Measurements from ENCODE around the gene NIBAN1. TPM values are rescaled to one million over a fixed set of nuclear protein-coding genes. Genes with fewer than 3 reads are reported as not detected.

The NIBAN1 gene
- total RNA-seq, 1 donor from 2014 or later: 8.8 TPM

- Histone ChIP-seq H3K9ac (ENCODE audit: low read length) (no peak overlapping the region), H3K9me3 (ENCODE audit: insufficient read depth, low read depth, low read length) (no peaks in the 10 kb centered on the region), H2AFZ (ENCODE audit: low read depth, low read length) (no peak overlapping the region), H3K4me2 (ENCODE audit: low read length) (no peak overlapping the region), H3K27me3 (ENCODE audit: insufficient read depth, low read length) (no peaks in the 10 kb centered on the region), H3K4me1 (ENCODE audit: insufficient read depth, low read length) (no peaks in the 10 kb centered on the region), H3K27ac (ENCODE audit: low read depth, low read length) (no peak overlapping the region), H4K20me1 (ENCODE audit: insufficient read depth, low read length) (no peaks in the 10 kb centered on the region), H3K36me3 (ENCODE audit: insufficient read depth, low read length) (no peaks in the 10 kb centered on the region), H3K79me2 (ENCODE audit: insufficient read depth, low read length) (no peaks in the 10 kb centered on the region), H3K4me3 (ENCODE audit: insufficient read depth, low read depth, low read length) (no peak overlapping the region)
- Mint-ChIP-seq H3K36me3 (ENCODE audit: low read depth, unreplicated experiment) (peaks cover 2% of the 10 kb centered on the region), H3K4me1 (ENCODE audit: low read depth, unreplicated experiment) (peaks cover 12% of the 10 kb centered on the region), H3K27ac (ENCODE audit: unreplicated experiment) (no peak overlapping the region), H3K27me3 (ENCODE audit: low read depth, unreplicated experiment) (peaks cover 2% of the 10 kb centered on the region), H3K4me3 (ENCODE audit: unreplicated experiment) (no peak overlapping the region), H3K9me3 (ENCODE audit: unreplicated experiment) (no peaks in the 10 kb centered on the region)
- DNase-seq (ENCODE audit: low read depth) (peak; percentile 49), FAIRE-seq (no peak)
- TF ChIP-seq EZH2 (IDR thresholded peaks at IDR 0.05; ENCODE audit: insufficient read depth, low read length) (no peak), CTCF (IDR thresholded peaks at IDR 0.05; ENCODE audit: insufficient read depth, low read depth, low read length) (no peak)
Measured at GRCh38 chr1:184940226-184940625, 34.1 kb downstream of the NIBAN1 start.

GRCh38 chr1:184937729-184938128, 36.6 kb downstream of the NIBAN1 start:
- Mint-ChIP-seq H3K27ac (ENCODE audit: unreplicated experiment) (no peak overlapping the region), H3K36me3 (ENCODE audit: low read depth, unreplicated experiment) (peaks cover 2% of the 10 kb centered on the region), H3K4me1 (ENCODE audit: low read depth, unreplicated experiment) (peaks cover 12% of the 10 kb centered on the region), H3K27me3 (ENCODE audit: low read depth, unreplicated experiment) (peaks cover 4% of the 10 kb centered on the region), H3K9me3 (ENCODE audit: unreplicated experiment) (no peaks in the 10 kb centered on the region), H3K4me3 (ENCODE audit: unreplicated experiment) (no peak overlapping the region)
- Histone ChIP-seq H3K9ac (ENCODE audit: low read length) (no peak overlapping the region), H3K36me3 (ENCODE audit: insufficient read depth, low read length) (no peaks in the 10 kb centered on the region), H2AFZ (ENCODE audit: low read depth, low read length) (no peak overlapping the region), H3K27ac (ENCODE audit: low read depth, low read length) (no peak overlapping the region), H4K20me1 (ENCODE audit: insufficient read depth, low read length) (no peaks in the 10 kb centered on the region), H3K4me3 (ENCODE audit: insufficient read depth, low read depth, low read length) (no peak overlapping the region), H3K9me3 (ENCODE audit: insufficient read depth, low read depth, low read length) (no peaks in the 10 kb centered on the region), H3K27me3 (ENCODE audit: insufficient read depth, low read length) (no peaks in the 10 kb centered on the region), H3K4me1 (ENCODE audit: insufficient read depth, low read length) (no peaks in the 10 kb centered on the region), H3K4me2 (ENCODE audit: low read length) (no peak overlapping the region), H3K79me2 (ENCODE audit: insufficient read depth, low read length) (no peaks in the 10 kb centered on the region)
- TF ChIP-seq CTCF (IDR thresholded peaks at IDR 0.05; ENCODE audit: insufficient read depth, low read depth, low read length): no peak
- TF ChIP-seq EZH2 (IDR thresholded peaks at IDR 0.05; ENCODE audit: insufficient read depth, low read length): no peak
- FAIRE-seq (no peak), DNase-seq (ENCODE audit: low read depth) (no peak)

- no peak overlapping the region for H3K27ac ChIP-seq (ENCODE audit: low read depth, low read length)
- no peak overlapping the region for H3K27ac Mint-ChIP-seq (ENCODE audit: unreplicated experiment)
- peaks cover 4% of the 10 kb centered on the region for H3K27me3 Mint-ChIP-seq (ENCODE audit: low read depth, unreplicated experiment)
Measured at GRCh38 chr1:184935920-184936798, 38.1 kb downstream of the NIBAN1 start.

More at GRCh38 chr1:184935920-184936798, 38.1 kb downstream of the NIBAN1 start:
- no peaks in the 10 kb centered on the region for H3K79me2 ChIP-seq (ENCODE audit: insufficient read depth, low read length)
- Mint-ChIP-seq H3K4me3 (ENCODE audit: unreplicated experiment) (no peak overlapping the region), H3K9me3 (ENCODE audit: unreplicated experiment) (no peaks in the 10 kb centered on the region), H3K36me3 (ENCODE audit: low read depth, unreplicated experiment) (peaks cover 2% of the 10 kb centered on the region), H3K4me1 (ENCODE audit: low read depth, unreplicated experiment) (peaks cover 12% of the 10 kb centered on the region)
- H2AFZ ChIP-seq (ENCODE audit: low read depth, low read length): no peak overlapping the region
- TF ChIP-seq EZH2 (IDR thresholded peaks at IDR 0.05; ENCODE audit: insufficient read depth, low read length) (no peak), CTCF (IDR thresholded peaks at IDR 0.05; ENCODE audit: insufficient read depth, low read depth, low read length) (no peak)
- FAIRE-seq: no peak
- H3K4me3 ChIP-seq (ENCODE audit: insufficient read depth, low read depth, low read length): no peak overlapping the region
- H3K36me3 ChIP-seq (ENCODE audit: insufficient read depth, low read length): no peaks in the 10 kb centered on the region
- DNase-seq (ENCODE audit: low read depth): no peak
- no peaks in the 10 kb centered on the region for H4K20me1 ChIP-seq (ENCODE audit: insufficient read depth, low read length)
- H3K9ac ChIP-seq (ENCODE audit: low read length): no peak overlapping the region
- no peaks in the 10 kb centered on the region for H3K4me1 ChIP-seq (ENCODE audit: insufficient read depth, low read length)
- H3K4me2 ChIP-seq (ENCODE audit: low read length): no peak overlapping the region
- H3K27me3 ChIP-seq (ENCODE audit: insufficient read depth, low read length): no peaks in the 10 kb centered on the region
- no peaks in the 10 kb centered on the region for H3K9me3 ChIP-seq (ENCODE audit: insufficient read depth, low read depth, low read length)
